ENCODE results near the gene SPRTN. TPM values are rescaled to one million over a fixed set of nuclear protein-coding genes. Genes with fewer than 3 reads are reported as not detected.

Gene SPRTN
- polyA plus RNA-seq, 1 of the 3 experiments (the other 2 are of a cell fraction): 17.3 TPM

DNA sequence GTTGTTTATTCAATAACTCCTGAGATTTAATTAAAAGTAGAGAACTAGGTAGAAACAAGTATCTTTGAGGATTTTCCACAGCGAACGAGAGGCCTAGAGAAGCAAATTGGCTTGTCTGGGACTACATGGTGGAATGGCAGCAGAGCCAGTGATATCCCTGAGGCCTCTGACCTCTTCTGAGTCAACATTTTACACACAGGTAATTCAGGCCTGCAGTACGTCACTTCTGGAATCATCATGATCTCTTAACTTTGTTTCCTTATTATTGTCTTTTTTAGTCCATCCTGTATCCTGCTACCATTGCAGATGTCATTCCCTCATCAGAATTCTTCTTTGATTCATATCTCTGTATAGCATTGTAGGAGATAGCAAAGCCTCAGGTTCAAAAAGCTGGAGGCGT is 9.9 kb downstream of the SPRTN start:
- no peaks in the 10 kb centered on the region for H3K27me3 ChIP-seq (ENCODE audit: insufficient read depth)
- no peak overlapping the region for H3K4me3 ChIP-seq (ENCODE audit: low read depth in 2 of 2, low read length in 1 of 2)
- POLR2A ChIA-PET: no interaction called here
- 89% methylated on average over 4 of the region's 4 CpGs for WGBS (ENCODE audit: low lambda C conversion rate)
- H3K27ac ChIP-seq (ENCODE audit: low read depth in 2 of 2, low read length in 1 of 2): no peak overlapping the region
- no peak for DNase-seq
- no peak overlapping the region for H3K9ac ChIP-seq
- H3K36me3 ChIP-seq (replicated peaks in 1 of 2; ENCODE audit: control insufficient read depth in 1 of 2, insufficient read depth in 2 of 2, low read length in 1 of 2): peaks cover 48 to 56% of the 10 kb centered on the region in 2 experiments
- H3K4me1 ChIP-seq (ENCODE audit: control insufficient read depth in 1 of 2, insufficient read depth in 2 of 2, low read depth in 1 of 2, low read length in 1 of 2): no peaks in the 10 kb centered on the region
- no peaks in the 10 kb centered on the region for H4K20me1 ChIP-seq (ENCODE audit: insufficient read depth)
- TF ChIP-seq TEAD4 (IDR thresholded peaks at IDR 0.05; ENCODE audit: borderline replicate concordance, insufficient read depth) (no peak), TAF1 (IDR thresholded peaks at IDR 0.05; ENCODE audit: borderline replicate concordance, low read depth, low read length) (no peak), CHD2 (IDR thresholded peaks at IDR 0.05; ENCODE audit: low read length, partially characterized antibody) (no peak), MXI1 (IDR thresholded peaks at IDR 0.05; ENCODE audit: low read depth, low read length) (no peak), TCF12 (IDR thresholded peaks at IDR 0.05) (no peak), RAD21 (IDR thresholded peaks at IDR 0.05; ENCODE audit: low read length) (no peak), NFIC (IDR thresholded peaks at IDR 0.05; ENCODE audit: borderline replicate concordance) (no peak), GABPA (IDR thresholded peaks at IDR 0.05; ENCODE audit: low read depth) (no peak), RFX5 (IDR thresholded peaks at IDR 0.05; ENCODE audit: low read length) (no peak), EZH2phosphoT487 (IDR thresholded peaks at IDR 0.05; ENCODE audit: borderline replicate concordance, low read depth) (no peak), RCOR1 (IDR thresholded peaks at IDR 0.05; ENCODE audit: low read length) (no peak)
- TF ChIP-seq, protein P1, sequence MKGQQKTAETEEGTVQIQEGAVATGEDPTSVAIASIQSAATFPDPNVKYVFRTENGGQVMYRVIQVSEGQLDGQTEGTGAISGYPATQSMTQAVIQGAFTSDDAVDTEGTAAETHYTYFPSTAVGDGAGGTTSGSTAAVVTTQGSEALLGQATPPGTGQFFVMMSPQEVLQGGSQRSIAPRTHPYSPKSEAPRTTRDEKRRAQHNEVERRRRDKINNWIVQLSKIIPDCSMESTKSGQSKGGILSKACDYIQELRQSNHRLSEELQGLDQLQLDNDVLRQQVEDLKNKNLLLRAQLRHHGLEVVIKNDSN (IDR thresholded peaks at IDR 0.05; ENCODE audit: borderline replicate concordance, low read depth): no peak
- TF ChIP-seq, protein P2, sequence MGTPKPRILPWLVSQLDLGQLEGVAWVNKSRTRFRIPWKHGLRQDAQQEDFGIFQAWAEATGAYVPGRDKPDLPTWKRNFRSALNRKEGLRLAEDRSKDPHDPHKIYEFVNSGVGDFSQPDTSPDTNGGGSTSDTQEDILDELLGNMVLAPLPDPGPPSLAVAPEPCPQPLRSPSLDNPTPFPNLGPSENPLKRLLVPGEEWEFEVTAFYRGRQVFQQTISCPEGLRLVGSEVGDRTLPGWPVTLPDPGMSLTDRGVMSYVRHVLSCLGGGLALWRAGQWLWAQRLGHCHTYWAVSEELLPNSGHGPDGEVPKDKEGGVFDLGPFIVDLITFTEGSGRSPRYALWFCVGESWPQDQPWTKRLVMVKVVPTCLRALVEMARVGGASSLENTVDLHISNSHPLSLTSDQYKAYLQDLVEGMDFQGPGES (IDR thresholded peaks at IDR 0.05; ENCODE audit: low read depth, low read length): no peak
- TF ChIP-seq, protein P3, sequence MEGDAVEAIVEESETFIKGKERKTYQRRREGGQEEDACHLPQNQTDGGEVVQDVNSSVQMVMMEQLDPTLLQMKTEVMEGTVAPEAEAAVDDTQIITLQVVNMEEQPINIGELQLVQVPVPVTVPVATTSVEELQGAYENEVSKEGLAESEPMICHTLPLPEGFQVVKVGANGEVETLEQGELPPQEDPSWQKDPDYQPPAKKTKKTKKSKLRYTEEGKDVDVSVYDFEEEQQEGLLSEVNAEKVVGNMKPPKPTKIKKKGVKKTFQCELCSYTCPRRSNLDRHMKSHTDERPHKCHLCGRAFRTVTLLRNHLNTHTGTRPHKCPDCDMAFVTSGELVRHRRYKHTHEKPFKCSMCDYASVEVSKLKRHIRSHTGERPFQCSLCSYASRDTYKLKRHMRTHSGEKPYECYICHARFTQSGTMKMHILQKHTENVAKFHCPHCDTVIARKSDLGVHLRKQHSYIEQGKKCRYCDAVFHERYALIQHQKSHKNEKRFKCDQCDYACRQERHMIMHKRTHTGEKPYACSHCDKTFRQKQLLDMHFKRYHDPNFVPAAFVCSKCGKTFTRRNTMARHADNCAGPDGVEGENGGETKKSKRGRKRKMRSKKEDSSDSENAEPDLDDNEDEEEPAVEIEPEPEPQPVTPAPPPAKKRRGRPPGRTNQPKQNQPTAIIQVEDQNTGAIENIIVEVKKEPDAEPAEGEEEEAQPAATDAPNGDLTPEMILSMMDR (IDR thresholded peaks at IDR 0.05): no peak
- TF ChIP-seq, protein P4, sequence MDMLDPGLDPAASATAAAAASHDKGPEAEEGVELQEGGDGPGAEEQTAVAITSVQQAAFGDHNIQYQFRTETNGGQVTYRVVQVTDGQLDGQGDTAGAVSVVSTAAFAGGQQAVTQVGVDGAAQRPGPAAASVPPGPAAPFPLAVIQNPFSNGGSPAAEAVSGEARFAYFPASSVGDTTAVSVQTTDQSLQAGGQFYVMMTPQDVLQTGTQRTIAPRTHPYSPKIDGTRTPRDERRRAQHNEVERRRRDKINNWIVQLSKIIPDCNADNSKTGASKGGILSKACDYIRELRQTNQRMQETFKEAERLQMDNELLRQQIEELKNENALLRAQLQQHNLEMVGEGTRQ (IDR thresholded peaks at IDR 0.05; ENCODE audit: borderline replicate concordance, low read depth, low read length): no peak
- peaks cover 29% of the 10 kb centered on the region for H3K79me2 ChIP-seq (ENCODE audit: insufficient read depth)
- peaks cover 6% of the 10 kb centered on the region for H3F3A ChIP-seq (replicated peaks; ENCODE audit: insufficient read depth)
- no peak overlapping the region for H3K4me2 ChIP-seq
- CTCF ChIA-PET: interaction anchor here (1.5 to 2.2 kb wide), 2 partner anchors 9 to 10 kb away, joined by 5 to 12 read pairs; no protein-coding TSS in a partner anchor
- no peak overlapping the region for H2AFZ ChIP-seq (ENCODE audit: low read depth)
- no peaks in the 10 kb centered on the region for H3K9me3 ChIP-seq
- H3K9me2 ChIP-seq: no peaks in the 10 kb centered on the region
